ENCODE data around the gene TGFBR2.

The TGFBR2 gene

DNA sequence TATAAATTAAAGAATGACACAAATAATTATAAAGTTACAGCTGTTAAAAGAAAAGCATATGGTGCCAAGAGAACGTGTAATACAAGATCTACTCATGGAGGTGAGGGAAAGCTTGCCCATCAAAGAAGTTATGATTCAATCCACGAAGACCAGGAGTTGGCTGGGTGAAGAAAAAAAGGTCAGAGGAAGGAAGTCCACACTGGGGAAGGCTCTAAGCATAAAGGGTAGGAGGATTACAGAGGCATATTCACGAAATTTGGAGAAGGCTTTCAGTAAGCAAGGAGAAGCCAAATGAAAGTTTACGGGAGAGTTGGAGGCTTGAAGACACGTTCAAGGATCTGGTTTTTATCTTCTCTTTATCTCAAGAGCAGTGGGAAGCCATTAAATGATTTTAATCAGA lies 1.8 kb upstream of the TGFBR2 start:
- Histone ChIP-seq H3K27me3 (ENCODE audit: insufficient read depth, low read length) (peaks cover 19% of the 10 kb centered on the region; the same call in 1 of the 2 replicates), H3K9me3 (ENCODE audit: insufficient read depth, low read depth, low read length) (no peaks in the 10 kb centered on the region), H3K4me3 (ENCODE audit: low read length) (no peak overlapping the region), H3K27ac (ENCODE audit: low read depth, low read length) (no peak overlapping the region), H3K36me3 (ENCODE audit: insufficient read depth, low read length) (no peaks in the 10 kb centered on the region), H3K4me1 (ENCODE audit: insufficient read depth, low read length) (peaks cover 11% of the 10 kb centered on the region), H3K9ac (ENCODE audit: low read depth, low read length) (no peak overlapping the region)
- 93% methylated on average over 5 of the region's 5 CpGs for WGBS

DNA sequence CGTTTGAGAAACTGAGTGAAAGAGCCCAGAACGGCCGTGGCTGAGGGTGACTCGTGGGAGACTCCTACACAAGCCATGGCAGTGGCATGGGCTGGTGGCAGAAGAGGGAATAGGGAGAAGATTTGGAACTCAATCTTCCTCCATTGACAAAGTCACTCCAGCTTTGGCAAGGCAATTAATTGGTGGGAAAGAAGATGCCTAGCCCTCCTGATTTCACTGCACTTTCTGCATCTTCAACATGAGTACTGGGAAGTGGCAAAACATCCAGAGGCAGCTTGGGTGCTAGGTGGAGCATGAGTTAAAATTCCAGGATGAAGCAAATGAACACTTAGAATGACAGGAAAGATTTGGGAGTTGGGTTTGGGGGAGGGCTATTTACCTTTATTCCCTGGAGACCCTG lies 1.4 kb upstream of the TGFBR2 start:
- Histone ChIP-seq H3K4me1 (ENCODE audit: insufficient read depth, low read length) (peaks cover 11% of the 10 kb centered on the region), H3K36me3 (ENCODE audit: insufficient read depth, low read length) (no peaks in the 10 kb centered on the region), H3K27me3 (ENCODE audit: insufficient read depth, low read length) (peaks cover 19% of the 10 kb centered on the region; the same call in 1 of the 2 replicates), H3K27ac (ENCODE audit: low read depth, low read length) (no peak overlapping the region), H3K4me3 (ENCODE audit: low read length) (no peak overlapping the region), H3K9ac (ENCODE audit: low read depth, low read length) (no peak overlapping the region), H3K9me3 (ENCODE audit: insufficient read depth, low read depth, low read length) (no peaks in the 10 kb centered on the region)
- 72% methylated on average over 4 of the region's 4 CpGs for WGBS

GRCh38 chr3:30605706-30606300 lies 598 bp upstream of the TGFBR2 start:
- Histone ChIP-seq H3K4me1 (ENCODE audit: insufficient read depth, low read length) (peaks cover 19% of the 10 kb centered on the region), H3K4me3 (ENCODE audit: low read length) (peak overlapping the region; percentile 84), H3K9me3 (ENCODE audit: insufficient read depth, low read depth, low read length) (no peaks in the 10 kb centered on the region), H3K9ac (ENCODE audit: low read depth, low read length) (peak overlapping the region; percentile 80), H3K27ac (ENCODE audit: low read depth, low read length) (no peak overlapping the region), H3K36me3 (ENCODE audit: insufficient read depth, low read length) (no peaks in the 10 kb centered on the region), H3K27me3 (ENCODE audit: insufficient read depth, low read length) (peaks cover 19% of the 10 kb centered on the region; the same call in 1 of the 2 replicates)
- 36% methylated on average over 10 of the region's 10 CpGs for WGBS

DNA sequence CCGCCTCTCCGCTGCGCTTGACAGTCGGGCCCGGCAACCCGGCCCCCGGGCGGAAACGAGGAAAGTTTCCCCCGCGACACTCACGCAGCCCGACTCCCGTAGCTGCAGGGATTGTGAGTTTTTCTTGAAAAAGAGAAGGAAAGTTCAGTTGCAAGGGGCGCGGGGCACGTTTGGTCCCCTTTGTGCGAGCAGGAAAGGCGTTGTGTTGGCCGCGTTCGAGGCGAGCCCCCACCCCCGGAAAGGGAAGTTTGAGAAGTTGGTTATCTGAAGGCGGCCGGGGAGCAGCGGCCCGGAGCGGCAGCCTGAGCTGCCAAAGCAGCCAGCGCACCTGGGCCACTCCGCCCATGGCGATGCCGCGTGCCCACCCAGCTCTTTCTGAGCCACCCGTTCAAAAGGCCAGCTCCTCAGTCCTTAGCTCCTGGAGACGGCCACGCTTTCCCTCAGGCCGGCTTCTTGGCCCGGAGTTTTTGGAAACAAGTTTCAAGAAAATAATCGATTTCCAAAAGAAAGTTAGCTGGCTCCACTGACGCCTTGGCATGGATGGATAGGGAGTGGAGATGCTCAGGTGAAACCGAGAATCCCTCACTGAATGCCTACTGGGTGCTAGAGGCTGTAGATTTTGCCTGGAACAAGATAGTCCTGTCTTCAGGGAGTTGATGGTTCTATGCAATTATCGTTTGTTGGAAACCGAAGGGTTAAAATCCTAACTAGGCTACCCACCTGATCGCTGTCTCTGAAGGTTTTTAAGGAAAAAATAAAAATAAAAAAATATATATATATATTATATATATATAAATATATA lies 832 bp downstream of the TGFBR2 start:
- H3K9me3 ChIP-seq (ENCODE audit: insufficient read depth, low read depth, low read length) = no peaks in the 10 kb centered on the region
- no peaks in the 10 kb centered on the region for H3K36me3 ChIP-seq (ENCODE audit: insufficient read depth, low read length)
- peaks cover 19% of the 10 kb centered on the region; the same call in 1 of the 2 replicates for H3K27me3 ChIP-seq (ENCODE audit: insufficient read depth, low read length)
- 4% methylated on average over 44 of the region's 45 CpGs for WGBS
- H3K4me3 ChIP-seq (ENCODE audit: low read length) = peak overlapping the region; percentile 84
- H3K9ac ChIP-seq (ENCODE audit: low read depth, low read length) = peak overlapping the region; percentile 80
- peaks cover 22% of the 10 kb centered on the region for H3K4me1 ChIP-seq (ENCODE audit: insufficient read depth, low read length)
- peak overlapping the region; percentile 55; the same call in 1 of the 2 replicates for H3K27ac ChIP-seq (ENCODE audit: low read depth, low read length)

DNA sequence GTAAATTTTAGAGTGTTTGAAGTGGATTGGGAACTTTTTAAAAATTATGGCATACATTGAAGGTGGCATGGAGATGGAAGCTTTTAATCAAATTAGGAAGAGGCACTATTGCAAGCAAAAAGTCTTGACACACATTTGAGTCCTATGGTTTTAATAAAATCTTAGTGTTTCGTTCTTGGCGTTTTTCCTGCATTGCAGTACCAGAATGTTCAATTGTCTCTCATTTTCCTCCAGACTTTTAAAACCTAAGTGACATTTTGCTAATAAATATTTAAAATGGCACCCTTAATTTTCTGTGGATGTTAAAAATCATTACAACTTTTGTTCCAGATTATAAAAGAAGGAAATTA lies 2.2 kb downstream of the TGFBR2 start:
- no peak overlapping the region for H3K27ac ChIP-seq (ENCODE audit: low read depth, low read length)
- 100% methylated on average over 2 of the region's 2 CpGs for WGBS
- peaks cover 19% of the 10 kb centered on the region; the same call in 1 of the 2 replicates for H3K27me3 ChIP-seq (ENCODE audit: insufficient read depth, low read length)
- peak overlapping the region; percentile 30; the same call in 1 of the 2 replicates for H3K4me3 ChIP-seq (ENCODE audit: low read length)
- peaks cover 23% of the 10 kb centered on the region for H3K4me1 ChIP-seq (ENCODE audit: insufficient read depth, low read length)
- H3K9me3 ChIP-seq (ENCODE audit: insufficient read depth, low read depth, low read length) = no peaks in the 10 kb centered on the region
- H3K9ac ChIP-seq (ENCODE audit: low read depth, low read length) = no peak overlapping the region
- no peaks in the 10 kb centered on the region for H3K36me3 ChIP-seq (ENCODE audit: insufficient read depth, low read length)

- Histone ChIP-seq H3K9ac (ENCODE audit: low read depth, low read length) (no peak overlapping the region), H3K36me3 (ENCODE audit: insufficient read depth, low read length) (no peaks in the 10 kb centered on the region), H3K9me3 (ENCODE audit: insufficient read depth, low read depth, low read length) (no peaks in the 10 kb centered on the region), H3K27me3 (ENCODE audit: insufficient read depth, low read length) (peaks cover 10% of the 10 kb centered on the region; the same call in 1 of the 2 replicates), H3K4me3 (ENCODE audit: low read length) (no peak overlapping the region), H3K4me1 (ENCODE audit: insufficient read depth, low read length) (peaks cover 27% of the 10 kb centered on the region), H3K27ac (ENCODE audit: low read depth, low read length) (no peak overlapping the region)
- 100% methylated on average over 4 of the region's 4 CpGs for WGBS
Measured at GRCh38 chr3:30609930-30610701, 3.7 kb downstream of the TGFBR2 start.

DNA sequence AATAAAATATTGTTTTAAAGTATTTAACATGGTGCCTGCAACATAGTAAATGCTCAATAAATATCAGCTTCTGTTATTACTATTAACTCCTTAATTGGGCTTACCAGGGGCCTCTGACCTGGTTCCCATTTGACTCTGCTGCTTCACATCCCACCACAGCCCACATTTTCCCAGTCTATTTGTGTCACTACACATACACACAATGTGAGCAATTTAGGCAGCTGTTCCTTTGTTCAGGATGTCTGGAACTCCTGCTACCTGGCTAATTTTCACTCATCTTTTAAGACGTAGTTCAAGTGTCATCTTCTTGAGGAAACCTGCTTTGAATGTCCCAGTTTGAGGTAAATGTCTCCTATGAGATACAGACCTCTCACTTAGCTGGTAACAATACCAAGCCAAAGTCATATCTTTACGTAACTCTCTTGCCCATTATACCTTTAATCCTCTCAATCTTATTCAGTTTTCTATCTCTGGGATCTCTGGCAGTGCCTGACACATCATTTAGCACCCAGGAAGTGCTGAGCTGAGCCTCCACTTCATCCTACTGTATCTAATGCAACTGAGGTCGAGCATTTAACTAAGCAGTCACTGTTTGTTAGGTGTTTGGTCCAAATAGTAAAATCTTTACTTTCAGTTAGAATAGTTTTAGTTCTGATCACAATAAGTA lies 4.4 kb downstream of the TGFBR2 start:
- H3K9me3 ChIP-seq (ENCODE audit: insufficient read depth, low read depth, low read length) = no peaks in the 10 kb centered on the region
- no peaks in the 10 kb centered on the region for H3K36me3 ChIP-seq (ENCODE audit: insufficient read depth, low read length)
- 81% methylated on average over 2 of the region's 3 CpGs for WGBS
- H3K4me3 ChIP-seq (ENCODE audit: low read length) = no peak overlapping the region
- peaks cover 3% of the 10 kb centered on the region; the same call in 1 of the 2 replicates for H3K27me3 ChIP-seq (ENCODE audit: insufficient read depth, low read length)
- peaks cover 25% of the 10 kb centered on the region for H3K4me1 ChIP-seq (ENCODE audit: insufficient read depth, low read length)
- no peak overlapping the region for H3K27ac ChIP-seq (ENCODE audit: low read depth, low read length)
- no peak overlapping the region for H3K9ac ChIP-seq (ENCODE audit: low read depth, low read length)

- peaks cover 32% of the 10 kb centered on the region; the same call in 1 of the 2 replicates for H3K4me1 ChIP-seq (ENCODE audit: insufficient read depth, low read length)
- no peak overlapping the region for H3K27ac ChIP-seq (ENCODE audit: low read depth, low read length)
- H3K27me3 ChIP-seq (ENCODE audit: insufficient read depth, low read length) = no peaks in the 10 kb centered on the region
- H3K36me3 ChIP-seq (ENCODE audit: insufficient read depth, low read length) = no peaks in the 10 kb centered on the region
- no peaks in the 10 kb centered on the region for H3K9me3 ChIP-seq (ENCODE audit: insufficient read depth, low read depth, low read length)
- H3K9ac ChIP-seq (ENCODE audit: low read depth, low read length) = no peak overlapping the region
- H3K4me3 ChIP-seq (ENCODE audit: low read length) = no peak overlapping the region
- 94% methylated on average over 6 of the region's 7 CpGs for WGBS
Measured at GRCh38 chr3:30611613-30612436, 5.4 kb downstream of the TGFBR2 start.

DNA sequence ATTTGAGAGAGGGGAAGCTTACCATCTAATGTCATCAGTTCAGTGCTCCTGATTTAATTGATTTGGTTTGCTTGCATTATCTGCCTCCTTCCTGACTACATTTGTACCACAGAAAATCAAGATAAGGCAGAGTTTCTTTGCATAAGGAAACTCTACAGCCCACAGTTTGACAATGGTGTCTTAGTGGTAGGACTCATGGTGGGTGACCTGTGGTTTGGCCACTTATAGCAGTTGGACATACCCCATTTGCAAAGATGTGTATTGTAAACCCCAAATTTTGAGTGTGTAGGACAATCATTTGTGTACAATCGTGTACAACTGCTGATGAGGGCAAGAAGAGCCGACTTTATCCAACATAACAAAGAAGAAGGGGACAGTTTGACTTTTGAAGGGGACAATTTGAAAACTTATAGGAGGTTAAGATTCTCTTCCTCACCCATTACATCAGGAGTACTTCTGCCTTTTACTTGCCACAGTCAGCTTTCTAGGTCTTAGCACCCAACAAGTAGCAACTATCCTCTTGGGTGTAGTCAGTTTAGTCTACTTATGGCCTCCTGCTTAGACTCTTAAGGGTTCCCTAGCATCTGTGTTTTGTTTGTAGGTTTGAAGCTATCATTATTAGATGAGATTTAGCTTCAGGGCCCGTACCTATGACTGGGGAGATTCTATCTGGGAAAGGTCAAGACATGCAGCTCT lies 6.2 kb downstream of the TGFBR2 start:
- 67% methylated on average over 3 of the region's 3 CpGs for WGBS
- Histone ChIP-seq H3K36me3 (ENCODE audit: insufficient read depth, low read length) (no peaks in the 10 kb centered on the region), H3K9me3 (ENCODE audit: insufficient read depth, low read depth, low read length) (no peaks in the 10 kb centered on the region), H3K4me3 (ENCODE audit: low read length) (no peak overlapping the region), H3K27me3 (ENCODE audit: insufficient read depth, low read length) (no peaks in the 10 kb centered on the region), H3K4me1 (ENCODE audit: insufficient read depth, low read length) (peaks cover 34% of the 10 kb centered on the region; the same call in 1 of the 2 replicates), H3K27ac (ENCODE audit: low read depth, low read length) (no peak overlapping the region), H3K9ac (ENCODE audit: low read depth, low read length) (no peak overlapping the region)
